GM19397 (cell line): ENCODE measurements around the gene SULT1A1.
"Not testable (repeated sequence)": the region's sequence is repeated elsewhere in the genome, so short reads cannot be mapped to it uniquely, and the experiment has no call there.

ENCODE experiments used
- ATAC-seq: cut with Tn5 transposase; IDR thresholded peaks from one replicate; pipeline ENCODE4 v1.9.1; 2021; ENCODE audit warnings: mild to moderate bottlenecking, moderate library complexity; ENCODE audit not compliant: unreplicated experiment

SULT1A1 gene

GRCh38 chr16:28591355-28591754 lies 18.5 kb downstream of the SULT1A1 start:
- ATAC-seq: no peak

GRCh38 chr16:28590384-28591340 lies 19.2 kb downstream of the SULT1A1 start:
- no peak for ATAC-seq

GRCh38 chr16:28589930-28590329 lies 19.9 kb downstream of the SULT1A1 start:
- no peak for ATAC-seq

GRCh38 chr16:28589069-28589468 lies 20.8 kb downstream of the SULT1A1 start:
- no peak for ATAC-seq

GRCh38 chr16:28587386-28587785 lies 22.5 kb downstream of the SULT1A1 start:
- ATAC-seq: no peak

GRCh38 chr16:28586466-28586865 lies 23.4 kb downstream of the SULT1A1 start:
- ATAC-seq: no peak

- no peak for ATAC-seq
Measured at GRCh38 chr16:28585674-28586073, 24.2 kb downstream of the SULT1A1 start.

GRCh38 chr16:28580726-28581315 lies 29.0 kb downstream of the SULT1A1 start:
- no peak for ATAC-seq

- ATAC-seq: no peak
Measured at GRCh38 chr16:28575446-28576109, 34.3 kb downstream of the SULT1A1 start.

- ATAC-seq: no peak
Measured at GRCh38 chr16:28574925-28575324, 34.9 kb downstream of the SULT1A1 start.

GRCh38 chr16:28573738-28574718 lies 35.8 kb downstream of the SULT1A1 start:
- no peak for ATAC-seq

GRCh38 chr16:28572696-28573510 lies 36.9 kb downstream of the SULT1A1 start:
- ATAC-seq: no peak

GRCh38 chr16:28569968-28570752 lies 39.7 kb downstream of the SULT1A1 start:
- ATAC-seq: no peak

- no peak for ATAC-seq
Measured at GRCh38 chr16:28569021-28569420, 40.8 kb downstream of the SULT1A1 start.

- ATAC-seq: no peak
Measured at GRCh38 chr16:28567292-28567691, 42.6 kb downstream of the SULT1A1 start.

- not testable (repeated sequence) for ATAC-seq
Measured at GRCh38 chr16:28566233-28566925, 43.5 kb downstream of the SULT1A1 start.

- ATAC-seq: no peak
Measured at GRCh38 chr16:28563218-28563617, 46.6 kb downstream of the SULT1A1 start.

- ATAC-seq: no peak
Measured at GRCh38 chr16:28562199-28562598, 47.6 kb downstream of the SULT1A1 start.
